T-cell (primary cell): Measurements from ENCODE around the gene DGKH. TPM values are rescaled to one million over a fixed set of nuclear protein-coding genes. Genes with fewer than 3 reads are reported as not detected.
A peak's percentile ranks its signal among the peaks of the same experiment; 100 is the strongest.

Source experiments
- ATAC-seq, 4 experiments: fragments of 200-7000 bp in 3 of 4; fragments of 150-1000 bp in 1 of 4; cut with Tn5 transposase; replicated peaks in 1 of 4; 1 replicate in 3 of 4; 2 replicates in 1 of 4; pipeline ENCODE4 v1.10.0; 2021; ENCODE audit warnings: moderate library complexity in 3 of 4, mild to moderate bottlenecking in 2 of 4, moderate number of reproducible peaks in 1 of 4
- CTCF ChIA-PET, 2 donors: fragments of 300-600 bp; sonication (Branson Sonifier 250); formaldehyde crosslinking; loops; one replicate each; lab custom pipeline; 2022; ENCODE audit warnings: antibody characterized with exemption in 2 of 2; lab: Charles Lee
- POLR2A ChIA-PET, 2 donors: fragments of 300-600 bp; sonication (Branson Sonifier 250); formaldehyde crosslinking; loops; one replicate each; lab custom pipeline; 2022; ENCODE audit warnings: antibody characterized with exemption in 2 of 2; lab: Charles Lee
- DNase-seq, 35 experiments: peaks; one replicate each; pipeline versions ENCODE4 v3.0.0 to v3.0.0-alpha.2; 2013 to 2023
- H3K27ac ChIP-seq: one replicate; pipeline ENCODE4 v1.5.1; 2013; ENCODE audit warnings: low read length
- H3K27me3 ChIP-seq, 2 experiments: replicated peaks in 1 of 2; 1 replicate in 1 of 2; 2 replicates in 1 of 2; pipeline versions ENCODE4 v1.6.1 to v1.7.0; 2013; ENCODE audit warnings: low read length in 1 of 2, mixed read lengths in 1 of 2; ENCODE audit not compliant: control insufficient read depth in 2 of 2, insufficient read depth in 2 of 2; ENCODE audit errors: extremely low read depth in 1 of 2
- H3K36me3 ChIP-seq, 2 donors: 1 replicate in 1 of 2; 2 replicates in 1 of 2; pipeline versions ENCODE4 v1.6.1 to v1.7.0; 2013; ENCODE audit warnings: low read length in 1 of 2; ENCODE audit not compliant: control insufficient read depth in 2 of 2, insufficient read depth in 1 of 2; ENCODE audit errors: extremely low read depth in 1 of 2
- H3K4me1 ChIP-seq, 2 experiments: 1 replicate in 1 of 2; 2 replicates in 1 of 2; pipeline versions ENCODE4 v1.6.1 to v1.7.0; 2013; ENCODE audit warnings: low read length in 2 of 2, mixed read lengths in 1 of 2; ENCODE audit not compliant: insufficient read depth in 2 of 2, control insufficient read depth in 1 of 2; ENCODE audit errors: extremely low read depth in 1 of 2
- H3K4me3 ChIP-seq, 2 donors: 1 replicate in 1 of 2; 2 replicates in 1 of 2; pipeline versions ENCODE4 v1.5.1 to v1.7.0; 2013; ENCODE audit warnings: mild to moderate bottlenecking in 2 of 2, low read length in 1 of 2, moderate library complexity in 1 of 2; ENCODE audit not compliant: control insufficient read depth in 1 of 2; ENCODE audit errors: extremely low read depth in 1 of 2
- H3K9me3 ChIP-seq: 2 replicates; pipeline ENCODE4 v1.7.0; 2013
- H3K27ac Mint-ChIP-seq, 2 donors: one replicate each; pipeline ENCODE4 v1.8.0; 2020 to 2021; ENCODE audit warnings: mild to moderate bottlenecking in 2 of 2, mixed read lengths in 2 of 2
- H3K27me3 Mint-ChIP-seq, 2 donors: one replicate each; pipeline ENCODE4 v1.8.0; 2021 to 2022; ENCODE audit warnings: mixed read lengths in 2 of 2
- H3K36me3 Mint-ChIP-seq: one replicate; pipeline ENCODE4 v1.8.0; 2021; ENCODE audit warnings: mixed read lengths
- H3K4me1 Mint-ChIP-seq, 3 donors: one replicate each; pipeline ENCODE4 v1.8.0; 2020 to 2022; ENCODE audit warnings: mixed read lengths in 3 of 3, mild to moderate bottlenecking in 1 of 3
- H3K4me3 Mint-ChIP-seq, 3 donors: one replicate each; pipeline ENCODE4 v1.8.0; 2020 to 2022; ENCODE audit warnings: mild to moderate bottlenecking in 3 of 3, mixed read lengths in 3 of 3, moderate library complexity in 3 of 3
- H3K9me3 Mint-ChIP-seq, 3 donors: one replicate each; pipeline ENCODE4 v1.8.0; 2020 to 2022; ENCODE audit warnings: mixed read lengths in 3 of 3
- WGBS: methylation state at CpG from one replicate; pipeline ENCODE4 v1.1.5; 2013; ENCODE audit warnings: missing lambda C conversion rate; ENCODE audit not compliant: insufficient coverage; 5-methylcytosine and 5-hydroxymethylcytosine counted together
- total RNA-seq, 35 experiments: library from RNA in 6 of 35; stranded (reverse) in 6 of 35; fragments of 120-200 nt in 1 of 35; gene quantifications; one replicate each; pipeline versions ENCODE4 v1.2.1 to v1.2.4 and lab custom pipeline; 2013 to 2026

The DGKH gene
- total RNA-seq, 5 donors from 2014 or later (not counting 1 experiment from before 2014, with no cell fraction given), result 8.6 to 14.6 (median 8.8) TPM

DNA sequence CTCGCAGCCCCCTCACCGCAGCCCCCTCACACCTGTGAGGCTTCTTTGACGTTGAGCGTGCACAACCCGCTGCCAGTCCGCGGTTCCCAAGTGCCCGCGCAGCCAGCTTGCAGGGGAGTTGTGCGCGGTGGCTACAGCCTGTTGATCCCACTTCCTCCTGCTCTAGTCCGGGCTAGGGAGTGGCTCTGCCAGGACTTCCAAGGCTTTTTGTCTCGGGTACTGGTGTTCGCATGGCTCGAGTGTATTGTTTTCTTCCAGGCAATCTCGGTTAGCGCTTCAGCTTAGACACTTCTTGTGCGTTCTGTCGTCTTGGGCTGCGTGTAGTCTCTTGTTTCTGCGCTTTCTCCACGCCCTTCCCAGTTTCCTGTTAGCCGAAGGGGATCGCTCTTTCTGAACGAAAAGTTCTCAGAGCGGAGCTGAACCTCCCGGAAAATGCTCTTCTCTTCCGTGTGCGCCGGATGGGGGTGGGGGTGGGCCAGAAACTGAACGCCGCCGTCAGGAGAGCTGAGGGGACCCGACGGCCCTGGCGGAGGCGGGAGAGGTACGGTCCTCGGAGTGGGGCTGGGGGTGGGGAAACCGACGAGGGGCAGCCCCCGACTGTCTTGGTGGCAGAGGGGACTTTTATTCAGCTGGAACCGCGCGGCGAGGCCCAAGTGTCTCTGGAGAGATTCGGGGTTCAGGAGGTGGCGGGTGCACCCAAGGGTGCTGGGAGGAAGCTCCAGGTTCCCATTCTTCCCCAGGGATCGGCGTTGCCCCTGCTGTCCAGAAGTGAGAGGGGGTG, 697 bp upstream of the DGKH start:
- H3K27ac Mint-ChIP-seq, result peak overlapping the region; percentile 62 to 73
- H3K36me3 Mint-ChIP-seq, result no peaks in the 10 kb centered on the region
- H3K9me3 Mint-ChIP-seq, result no peaks in the 10 kb centered on the region
- ATAC-seq, result peak; percentile 40 to 46 (median 41)
- ChIA-PET POLR2A (interaction anchor here in 1 of 2 donors (0.5 to 0.7 kb wide), 4 partner anchors 15 to 1077 kb away, joined by 3 to 4 read pairs (median 4); no protein-coding TSS in a partner anchor), CTCF (interaction anchor here (0.6 kb wide), 3 partner anchors 102 to 588 kb away, joined by 4 to 17 read pairs (median 6); no protein-coding TSS in a partner anchor)
- no peaks in the 10 kb centered on the region for H3K36me3 ChIP-seq
- H3K4me1 Mint-ChIP-seq, result peaks cover 8 to 23% (median 20%) of the 10 kb centered on the region in 3 donors
- H3K4me1 ChIP-seq, result peaks cover 3 to 17% of the 10 kb centered on the region in 2 experiments
- no peaks in the 10 kb centered on the region for H3K9me3 ChIP-seq
- peak in 11 of 35 experiments; percentile 2 to 50 (median 10) for DNase-seq
- no peaks in the 10 kb centered on the region for H3K27me3 Mint-ChIP-seq
- H3K4me3 ChIP-seq, result peak overlapping the region; percentile 87
- peak overlapping the region; percentile 12 for H3K27ac ChIP-seq
- H3K27me3 ChIP-seq, result peaks cover 0 to 4% of the 10 kb centered on the region in 2 experiments
- peak overlapping the region; percentile 83 to 89 (median 88) for H3K4me3 Mint-ChIP-seq
- 4% methylated on average over 37 of the region's 50 CpGs for WGBS

DNA sequence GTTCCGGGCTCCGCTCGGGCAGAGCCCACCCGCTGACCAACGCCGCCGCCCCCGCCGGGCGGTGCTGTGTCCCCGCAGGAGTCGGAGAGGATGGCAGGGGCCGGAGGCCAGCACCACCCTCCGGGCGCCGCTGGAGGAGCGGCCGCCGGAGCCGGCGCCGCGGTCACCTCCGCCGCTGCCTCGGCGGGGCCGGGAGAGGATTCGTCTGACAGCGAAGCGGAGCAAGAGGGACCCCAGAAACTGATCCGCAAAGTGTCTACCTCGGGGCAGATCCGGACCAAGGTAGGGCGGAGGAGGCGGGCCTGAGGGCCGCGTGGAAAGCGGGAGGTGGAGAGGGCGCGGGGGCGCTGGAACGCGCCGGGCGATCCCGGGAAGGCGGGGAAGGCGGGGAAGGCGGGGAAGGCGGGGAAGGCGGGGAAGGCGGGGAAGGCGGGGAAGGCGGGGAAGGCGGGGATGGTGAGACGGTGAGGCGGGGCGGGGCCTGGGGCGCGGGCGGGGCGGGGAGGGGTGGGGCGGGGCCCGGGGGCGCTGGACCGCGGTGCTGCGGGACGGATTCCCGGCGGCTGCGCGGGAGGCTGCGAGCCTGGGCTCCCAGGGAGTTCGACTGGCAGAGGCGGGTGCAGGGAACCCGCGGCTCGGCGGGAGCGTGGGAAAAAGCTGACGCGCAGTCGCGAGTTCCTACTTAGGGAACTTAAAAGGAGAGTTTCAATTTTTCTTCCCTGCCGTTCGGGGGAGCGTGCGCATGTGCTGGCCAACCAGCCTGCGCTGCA, 421 bp downstream of the DGKH start:
- no peaks in the 10 kb centered on the region for H3K27me3 Mint-ChIP-seq
- DNase-seq (peak in 21 of 35 experiments; percentile 13 to 68 (median 32)), ATAC-seq (peak; percentile 72 to 75 (median 73))
- WGBS, result 0% methylated on average over 60 of the region's 91 CpGs
- H3K4me3 ChIP-seq, result peak overlapping the region; percentile 87
- H3K4me1 Mint-ChIP-seq, result peaks cover 8 to 23% (median 20%) of the 10 kb centered on the region in 3 donors
- no peaks in the 10 kb centered on the region for H3K9me3 Mint-ChIP-seq
- ChIA-PET CTCF (interaction anchor here in 1 of 2 donors (0.6 kb wide), 1 partner anchor 589 kb away, joined by 17 read pairs; no protein-coding TSS in a partner anchor), POLR2A (interaction anchor here in 1 of 2 donors (0.5 to 0.7 kb wide), 2 partner anchors 131 to 230 kb away, joined by 3 to 4 read pairs; no protein-coding TSS in a partner anchor)
- H3K4me3 Mint-ChIP-seq, result peak overlapping the region; percentile 83 to 89 (median 88)
- H3K27ac ChIP-seq, result no peak overlapping the region
- peaks cover 0 to 4% of the 10 kb centered on the region in 2 experiments for H3K27me3 ChIP-seq
- H3K4me1 ChIP-seq, result peaks cover 3 to 17% of the 10 kb centered on the region in 2 experiments
- no peak overlapping the region for H3K27ac Mint-ChIP-seq
- no peaks in the 10 kb centered on the region for H3K36me3 ChIP-seq
- H3K9me3 ChIP-seq, result no peaks in the 10 kb centered on the region
- H3K36me3 Mint-ChIP-seq, result no peaks in the 10 kb centered on the region

DNA sequence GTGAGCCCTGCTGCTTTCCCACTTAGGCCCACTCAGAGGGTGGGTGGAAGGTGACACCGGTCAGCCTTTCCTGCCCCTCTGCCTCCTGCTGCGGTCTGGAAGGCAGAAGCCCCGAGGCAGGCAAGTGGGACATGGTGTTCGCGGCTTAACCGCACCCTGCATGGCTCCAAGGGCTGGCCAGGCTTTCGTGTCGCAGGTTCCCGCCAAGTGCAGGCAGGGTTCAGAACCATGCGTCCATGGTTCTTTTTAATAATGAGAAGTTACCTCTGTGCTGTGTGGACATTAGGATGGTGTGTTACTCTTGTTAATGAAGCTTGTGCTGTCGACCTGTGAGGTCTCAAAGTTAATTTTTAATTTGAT, 986 bp downstream of the DGKH start:
- 0% methylated on average over 6 of the region's 11 CpGs for WGBS
- DNase-seq (no peak), ATAC-seq (peak in 1 of 4 experiments; percentile 18)
- Mint-ChIP-seq H3K9me3 (no peaks in the 10 kb centered on the region), H3K4me1 (peaks cover 8 to 23% (median 23%) of the 10 kb centered on the region in 3 donors), H3K4me3 (peak overlapping the region; percentile 76 to 89 (median 80)), H3K27me3 (no peaks in the 10 kb centered on the region), H3K27ac (no peak overlapping the region), H3K36me3 (no peaks in the 10 kb centered on the region)
- Histone ChIP-seq H3K36me3 (no peaks in the 10 kb centered on the region), H3K27ac (no peak overlapping the region), H3K4me1 (peaks cover 3 to 17% of the 10 kb centered on the region in 2 experiments), H3K9me3 (no peaks in the 10 kb centered on the region), H3K4me3 (peak overlapping the region; percentile 86 to 87), H3K27me3 (peaks cover 0 to 4% of the 10 kb centered on the region in 2 experiments)
- ChIA-PET CTCF (no interaction called here), POLR2A (no interaction called here)

DNA sequence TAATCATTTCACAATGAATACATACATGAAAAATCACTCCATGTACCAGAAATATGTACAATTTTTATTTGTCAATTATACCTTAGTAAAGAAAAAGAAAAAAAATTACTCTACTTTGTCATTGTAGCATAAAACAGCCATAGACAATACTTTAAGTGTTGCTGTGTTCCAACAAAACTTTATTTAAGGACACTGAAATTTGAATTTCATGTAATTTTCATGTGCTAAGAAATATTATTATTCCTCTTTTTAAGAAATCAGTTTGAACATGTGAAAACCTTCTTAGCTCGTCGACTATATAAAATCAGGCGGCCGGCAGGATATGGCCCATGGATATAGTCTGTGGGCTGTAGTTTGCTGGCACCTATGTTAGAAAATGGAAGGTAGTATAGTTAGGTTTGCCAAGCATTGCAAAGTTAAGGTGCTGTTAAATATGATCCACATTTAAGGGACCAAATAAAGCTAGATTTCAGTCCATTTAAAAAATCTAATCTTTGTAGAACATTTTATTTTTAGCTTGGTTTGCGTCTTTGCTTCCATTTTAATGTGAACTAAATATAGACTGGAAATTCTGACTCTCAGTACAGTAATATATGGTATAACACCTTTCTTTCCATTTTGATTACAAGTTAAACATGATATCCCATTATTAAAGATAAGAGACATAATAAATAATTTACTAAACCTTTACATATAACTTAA, 6.5 kb downstream of the DGKH start:
- WGBS, result no CpG with 5 or more reads among the region's 5 CpGs
- Mint-ChIP-seq H3K36me3 (peaks cover 7% of the 10 kb centered on the region), H3K9me3 (peaks cover 0 to 6% (median 0%) of the 10 kb centered on the region in 3 donors), H3K4me1 (peaks cover 6 to 24% (median 22%) of the 10 kb centered on the region in 3 donors), H3K27ac (no peak overlapping the region), H3K27me3 (no peaks in the 10 kb centered on the region), H3K4me3 (no peak overlapping the region)
- ATAC-seq (no peak), DNase-seq (no peak)
- peaks cover 0 to 14% of the 10 kb centered on the region in 2 experiments for H3K4me1 ChIP-seq
- H3K36me3 ChIP-seq, result no peaks in the 10 kb centered on the region
- CTCF ChIA-PET, result interaction anchor here in 1 of 2 donors (0.6 kb wide), 1 partner anchor 1257 kb away, joined by 3 read pairs; no protein-coding TSS in a partner anchor
- H3K4me3 ChIP-seq, result no peak overlapping the region
- H3K9me3 ChIP-seq, result no peaks in the 10 kb centered on the region
- POLR2A ChIA-PET, result no interaction called here
- H3K27me3 ChIP-seq, result no peaks in the 10 kb centered on the region
- H3K27ac ChIP-seq, result no peak overlapping the region

DNA sequence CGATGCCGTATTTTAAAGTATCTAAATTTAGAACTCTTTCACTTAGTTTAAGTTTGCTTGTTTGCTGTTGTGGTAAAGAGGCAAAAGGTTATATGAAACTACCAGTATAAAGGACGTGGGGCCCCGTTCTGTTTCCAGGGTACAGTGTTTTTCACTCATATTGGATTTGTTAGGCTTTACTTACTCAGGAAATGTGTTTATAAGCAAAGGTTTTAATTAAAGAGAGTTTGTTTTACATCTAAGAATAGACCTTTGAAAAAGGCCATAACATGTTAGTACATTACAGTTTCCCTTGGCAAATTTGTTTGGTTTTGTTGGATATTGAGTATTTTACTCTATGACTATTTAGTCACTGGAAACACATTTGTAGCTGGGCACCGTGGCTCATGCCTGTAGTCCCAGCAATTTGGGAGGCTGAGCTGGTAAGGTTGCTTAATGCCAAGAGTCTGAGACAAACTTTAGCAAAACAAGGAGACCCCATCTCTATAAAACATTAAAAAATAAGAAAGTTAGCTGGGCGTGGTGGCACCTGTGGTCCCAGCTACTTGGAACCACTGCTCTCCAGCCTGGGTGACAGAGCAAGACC, 7.1 kb downstream of the DGKH start:
- no peaks in the 10 kb centered on the region for H3K27me3 ChIP-seq
- peaks cover 0 to 14% of the 10 kb centered on the region in 2 experiments for H3K4me1 ChIP-seq
- no peak overlapping the region for H3K4me3 ChIP-seq
- H3K27ac Mint-ChIP-seq, result no peak overlapping the region
- no peaks in the 10 kb centered on the region for H3K9me3 ChIP-seq
- no CpG with 5 or more reads among the region's 6 CpGs for WGBS
- H3K27me3 Mint-ChIP-seq, result no peaks in the 10 kb centered on the region
- no peak for DNase-seq
- H3K36me3 ChIP-seq, result no peaks in the 10 kb centered on the region
- no peak for ATAC-seq
- no peak overlapping the region for H3K4me3 Mint-ChIP-seq
- ChIA-PET POLR2A (no interaction called here), CTCF (no interaction called here)
- peaks cover 7% of the 10 kb centered on the region for H3K36me3 Mint-ChIP-seq
- H3K27ac ChIP-seq, result no peak overlapping the region
- peaks cover 0 to 6% (median 0%) of the 10 kb centered on the region in 3 donors for H3K9me3 Mint-ChIP-seq
- peaks cover 6 to 22% (median 20%) of the 10 kb centered on the region in 3 donors for H3K4me1 Mint-ChIP-seq
